Liver (tissue), 3 donors: ENCODE data around the gene MLF2.

Source experiments
- CTCF ChIP-seq: fragments of 150-350 bp; IDR thresholded peaks from 2 replicates; pipeline ENCODE4 v1.5.1; 2017; ENCODE audit warnings: improper control_type of control experiment, low read depth, low read length; ENCODE audit not compliant: missing input control
- GABPA ChIP-seq, 2 donors: IDR thresholded peaks in 1 of 2; conservative IDR thresholded peaks in 1 of 2; 2 replicates each; pipeline ENCODE4 v1.6.1; 2016; ENCODE audit warnings: antibody characterized with exemption in 2 of 2, mild to moderate bottlenecking in 1 of 2, moderate library complexity in 1 of 2
- HNF4G ChIP-seq: IDR thresholded peaks from 2 replicates; pipeline ENCODE4 v1.6.1; 2016; ENCODE audit warnings: antibody characterized with exemption
- MAX ChIP-seq: IDR thresholded peaks from 2 replicates; pipeline ENCODE4 v1.6.1; 2016; ENCODE audit warnings: antibody characterized with exemption
- RAD21 ChIP-seq, 2 donors: IDR thresholded peaks; 2 replicates each; pipeline ENCODE4 v1.6.1; 2016; ENCODE audit warnings: antibody characterized with exemption in 2 of 2, mild to moderate bottlenecking in 2 of 2
- REST ChIP-seq: IDR thresholded peaks from 2 replicates; pipeline ENCODE4 v1.6.1; 2016; ENCODE audit warnings: antibody characterized with exemption, mild to moderate bottlenecking
- YY1 ChIP-seq: IDR thresholded peaks from 2 replicates; pipeline ENCODE4 v1.6.1; 2016; ENCODE audit warnings: antibody characterized with exemption, mild to moderate bottlenecking
- donor health status: healthy.
- donor health status: healthy.

- no peak for TF ChIP-seq CTCF
- TF ChIP-seq REST, result no peak
- no peak for TF ChIP-seq RAD21 (IDR thresholded peaks at IDR 0.05)
- no peak for TF ChIP-seq YY1
- no peak for TF ChIP-seq MAX
- no peak for TF ChIP-seq GABPA (IDR thresholded peaks at IDR 0.05 in 1 of 2, conservative IDR thresholded peaks at IDR 0.05 in 1 of 2)
- TF ChIP-seq HNF4G, result no peak
These were observed 20.0 kb upstream of the MLF2 start for GRCh38 chr12:6772726-6773589.
